Liver (tissue), 3 donors: ENCODE results near the gene CFDP1.

ENCODE experiments used
- GABPA ChIP-seq, 2 donors: IDR thresholded peaks in 1 of 2; conservative IDR thresholded peaks in 1 of 2; 2 replicates each; pipeline ENCODE4 v1.6.1; 2016; ENCODE audit warnings: antibody characterized with exemption in 2 of 2, mild to moderate bottlenecking in 1 of 2, moderate library complexity in 1 of 2
- SP1 ChIP-seq: IDR thresholded peaks from 2 replicates; pipeline ENCODE4 v1.6.1; 2018; ENCODE audit warnings: antibody characterized with exemption, mild to moderate bottlenecking
- TAF1 ChIP-seq: conservative IDR thresholded peaks from 2 replicates; pipeline ENCODE4 v1.6.1; 2016; ENCODE audit warnings: antibody characterized with exemption, mild to moderate bottlenecking
- TF ChIP-seq, protein P1 (sequence below): IDR thresholded peaks from 2 replicates; pipeline ENCODE4 v1.6.1; 2016; ENCODE audit warnings: antibody characterized with exemption
- TF ChIP-seq, protein P2 (sequence below): fragments of 150-350 bp; IDR thresholded peaks from 2 replicates; pipeline ENCODE4 v1.5.1; 2017; ENCODE audit warnings: improper control_type of control experiment, low read depth, low read length; ENCODE audit not compliant: missing input control
- TF ChIP-seq, protein P3 (sequence below): IDR thresholded peaks from 2 replicates; pipeline ENCODE4 v1.6.1; 2016; ENCODE audit warnings: antibody characterized with exemption
- TF ChIP-seq, protein P4 (sequence below): IDR thresholded peaks from 2 replicates; pipeline ENCODE4 v1.6.1; 2016; ENCODE audit warnings: antibody characterized with exemption
- TF ChIP-seq, protein P5 (sequence below): IDR thresholded peaks from 2 replicates; pipeline ENCODE4 v1.6.1; 2016; ENCODE audit warnings: antibody characterized with exemption, mild to moderate bottlenecking
- donor health status: healthy.
- donor health status: healthy.

DNA sequence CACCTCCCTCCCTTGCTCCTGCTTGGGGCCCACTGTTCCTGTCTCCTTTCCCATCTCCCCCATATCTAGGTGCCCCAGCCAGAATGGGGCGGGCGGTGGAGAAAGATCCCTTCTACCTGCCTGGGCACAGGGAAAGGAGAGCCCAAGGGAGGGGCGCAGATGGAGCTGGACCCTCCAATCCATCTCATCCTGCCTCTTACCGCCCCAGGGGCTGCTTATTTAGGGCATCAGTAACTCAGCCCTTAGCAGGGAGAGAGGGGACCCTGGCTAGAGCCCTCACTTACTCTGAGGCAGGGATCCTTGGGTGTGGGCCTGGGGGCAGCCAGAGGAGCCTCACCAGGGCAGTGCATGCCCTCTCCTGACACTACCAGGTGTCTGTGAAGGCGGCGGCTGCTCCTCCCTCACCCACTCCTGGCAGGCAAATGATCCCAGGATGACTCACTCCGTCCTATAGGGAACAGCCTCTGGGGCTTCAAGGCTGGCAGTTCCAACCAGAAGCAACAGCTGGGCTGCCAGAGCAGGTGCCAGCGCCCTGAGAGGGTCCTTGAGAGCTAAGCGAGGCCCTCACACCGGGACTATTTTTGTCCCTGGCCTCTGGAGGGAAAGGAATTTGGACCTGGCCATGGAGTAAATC, 165.6 kb downstream of the CFDP1 start:
- TF ChIP-seq, protein P1, sequence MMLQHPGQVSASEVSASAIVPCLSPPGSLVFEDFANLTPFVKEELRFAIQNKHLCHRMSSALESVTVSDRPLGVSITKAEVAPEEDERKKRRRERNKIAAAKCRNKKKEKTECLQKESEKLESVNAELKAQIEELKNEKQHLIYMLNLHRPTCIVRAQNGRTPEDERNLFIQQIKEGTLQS = no peak
- TF ChIP-seq, protein P2, sequence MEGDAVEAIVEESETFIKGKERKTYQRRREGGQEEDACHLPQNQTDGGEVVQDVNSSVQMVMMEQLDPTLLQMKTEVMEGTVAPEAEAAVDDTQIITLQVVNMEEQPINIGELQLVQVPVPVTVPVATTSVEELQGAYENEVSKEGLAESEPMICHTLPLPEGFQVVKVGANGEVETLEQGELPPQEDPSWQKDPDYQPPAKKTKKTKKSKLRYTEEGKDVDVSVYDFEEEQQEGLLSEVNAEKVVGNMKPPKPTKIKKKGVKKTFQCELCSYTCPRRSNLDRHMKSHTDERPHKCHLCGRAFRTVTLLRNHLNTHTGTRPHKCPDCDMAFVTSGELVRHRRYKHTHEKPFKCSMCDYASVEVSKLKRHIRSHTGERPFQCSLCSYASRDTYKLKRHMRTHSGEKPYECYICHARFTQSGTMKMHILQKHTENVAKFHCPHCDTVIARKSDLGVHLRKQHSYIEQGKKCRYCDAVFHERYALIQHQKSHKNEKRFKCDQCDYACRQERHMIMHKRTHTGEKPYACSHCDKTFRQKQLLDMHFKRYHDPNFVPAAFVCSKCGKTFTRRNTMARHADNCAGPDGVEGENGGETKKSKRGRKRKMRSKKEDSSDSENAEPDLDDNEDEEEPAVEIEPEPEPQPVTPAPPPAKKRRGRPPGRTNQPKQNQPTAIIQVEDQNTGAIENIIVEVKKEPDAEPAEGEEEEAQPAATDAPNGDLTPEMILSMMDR = no peak
- TF ChIP-seq, protein P3, sequence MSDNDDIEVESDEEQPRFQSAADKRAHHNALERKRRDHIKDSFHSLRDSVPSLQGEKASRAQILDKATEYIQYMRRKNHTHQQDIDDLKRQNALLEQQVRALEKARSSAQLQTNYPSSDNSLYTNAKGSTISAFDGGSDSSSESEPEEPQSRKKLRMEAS = no peak
- TF ChIP-seq GABPA (IDR thresholded peaks at IDR 0.05 in 1 of 2, conservative IDR thresholded peaks at IDR 0.05 in 1 of 2) (no peak), TAF1 (no peak), SP1 (no peak)
- TF ChIP-seq, protein P4, sequence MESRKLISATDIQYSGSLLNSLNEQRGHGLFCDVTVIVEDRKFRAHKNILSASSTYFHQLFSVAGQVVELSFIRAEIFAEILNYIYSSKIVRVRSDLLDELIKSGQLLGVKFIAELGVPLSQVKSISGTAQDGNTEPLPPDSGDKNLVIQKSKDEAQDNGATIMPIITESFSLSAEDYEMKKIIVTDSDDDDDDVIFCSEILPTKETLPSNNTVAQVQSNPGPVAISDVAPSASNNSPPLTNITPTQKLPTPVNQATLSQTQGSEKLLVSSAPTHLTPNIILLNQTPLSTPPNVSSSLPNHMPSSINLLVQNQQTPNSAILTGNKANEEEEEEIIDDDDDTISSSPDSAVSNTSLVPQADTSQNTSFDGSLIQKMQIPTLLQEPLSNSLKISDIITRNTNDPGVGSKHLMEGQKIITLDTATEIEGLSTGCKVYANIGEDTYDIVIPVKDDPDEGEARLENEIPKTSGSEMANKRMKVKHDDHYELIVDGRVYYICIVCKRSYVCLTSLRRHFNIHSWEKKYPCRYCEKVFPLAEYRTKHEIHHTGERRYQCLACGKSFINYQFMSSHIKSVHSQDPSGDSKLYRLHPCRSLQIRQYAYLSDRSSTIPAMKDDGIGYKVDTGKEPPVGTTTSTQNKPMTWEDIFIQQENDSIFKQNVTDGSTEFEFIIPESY = no peak
- TF ChIP-seq, protein P5, sequence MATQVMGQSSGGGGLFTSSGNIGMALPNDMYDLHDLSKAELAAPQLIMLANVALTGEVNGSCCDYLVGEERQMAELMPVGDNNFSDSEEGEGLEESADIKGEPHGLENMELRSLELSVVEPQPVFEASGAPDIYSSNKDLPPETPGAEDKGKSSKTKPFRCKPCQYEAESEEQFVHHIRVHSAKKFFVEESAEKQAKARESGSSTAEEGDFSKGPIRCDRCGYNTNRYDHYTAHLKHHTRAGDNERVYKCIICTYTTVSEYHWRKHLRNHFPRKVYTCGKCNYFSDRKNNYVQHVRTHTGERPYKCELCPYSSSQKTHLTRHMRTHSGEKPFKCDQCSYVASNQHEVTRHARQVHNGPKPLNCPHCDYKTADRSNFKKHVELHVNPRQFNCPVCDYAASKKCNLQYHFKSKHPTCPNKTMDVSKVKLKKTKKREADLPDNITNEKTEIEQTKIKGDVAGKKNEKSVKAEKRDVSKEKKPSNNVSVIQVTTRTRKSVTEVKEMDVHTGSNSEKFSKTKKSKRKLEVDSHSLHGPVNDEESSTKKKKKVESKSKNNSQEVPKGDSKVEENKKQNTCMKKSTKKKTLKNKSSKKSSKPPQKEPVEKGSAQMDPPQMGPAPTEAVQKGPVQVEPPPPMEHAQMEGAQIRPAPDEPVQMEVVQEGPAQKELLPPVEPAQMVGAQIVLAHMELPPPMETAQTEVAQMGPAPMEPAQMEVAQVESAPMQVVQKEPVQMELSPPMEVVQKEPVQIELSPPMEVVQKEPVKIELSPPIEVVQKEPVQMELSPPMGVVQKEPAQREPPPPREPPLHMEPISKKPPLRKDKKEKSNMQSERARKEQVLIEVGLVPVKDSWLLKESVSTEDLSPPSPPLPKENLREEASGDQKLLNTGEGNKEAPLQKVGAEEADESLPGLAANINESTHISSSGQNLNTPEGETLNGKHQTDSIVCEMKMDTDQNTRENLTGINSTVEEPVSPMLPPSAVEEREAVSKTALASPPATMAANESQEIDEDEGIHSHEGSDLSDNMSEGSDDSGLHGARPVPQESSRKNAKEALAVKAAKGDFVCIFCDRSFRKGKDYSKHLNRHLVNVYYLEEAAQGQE = no peak
